Measurements from ENCODE around the gene LRRC8D. TPM values are rescaled to one million over a fixed set of nuclear protein-coding genes. Genes with fewer than 3 reads are reported as not detected.

Gene LRRC8D
- total RNA-seq, 1 donor from 2014 or later = 45.0 TPM

DNA sequence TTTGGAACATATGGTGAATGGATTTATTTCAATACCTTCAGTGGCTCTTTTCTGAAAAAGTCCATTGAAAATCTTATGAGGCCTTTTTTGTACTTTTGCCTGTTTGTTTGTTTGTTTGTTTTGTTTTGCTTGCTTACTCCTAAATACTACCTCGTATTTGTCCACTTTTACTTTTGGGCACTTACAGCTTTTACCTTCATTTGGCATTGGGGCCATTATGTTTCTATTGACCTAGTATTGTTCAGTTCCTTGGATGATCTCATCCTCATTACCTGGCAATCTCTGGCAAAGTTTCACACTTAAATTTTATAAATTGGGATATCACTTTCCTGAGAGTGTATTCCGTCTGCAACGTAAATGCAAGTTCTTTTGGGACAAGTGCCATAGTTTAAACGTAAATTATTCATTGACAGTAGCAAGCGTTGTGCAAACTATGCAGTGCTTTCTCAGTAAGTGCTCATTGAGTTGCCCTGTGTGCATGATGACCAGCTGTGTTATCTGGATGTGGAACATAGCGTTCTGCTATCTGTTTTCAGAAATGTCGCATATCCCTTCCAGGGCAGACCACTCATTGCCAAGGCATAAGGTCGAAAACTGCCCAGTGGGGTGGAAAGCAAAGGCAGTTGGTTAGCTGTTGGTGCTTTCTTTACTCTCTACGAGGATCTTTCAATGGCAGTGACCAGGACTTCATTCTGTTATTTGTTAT, 51.1 kb downstream of the LRRC8D start:
- H3K27ac Mint-ChIP-seq = no peak overlapping the region
- intact Hi-C loops (cut with micrococcal nuclease) = no loop called here
- no peaks in the 10 kb centered on the region for H3K9me3 Mint-ChIP-seq
- no peaks in the 10 kb centered on the region for H3K27me3 Mint-ChIP-seq (ENCODE audit: insufficient read depth)
- no peak overlapping the region for H3K4me3 Mint-ChIP-seq
- peaks cover 46% of the 10 kb centered on the region for H3K4me1 Mint-ChIP-seq (ENCODE audit: low read depth)
- peaks cover 37% of the 10 kb centered on the region for H3K36me3 Mint-ChIP-seq (ENCODE audit: low read depth)
- DNase-seq (ENCODE audit: low spot score) = no peak

- peaks cover 32% of the 10 kb centered on the region for H3K36me3 Mint-ChIP-seq (ENCODE audit: low read depth)
- no peak overlapping the region for H3K4me3 Mint-ChIP-seq
- no peaks in the 10 kb centered on the region for H3K9me3 Mint-ChIP-seq
- no peak for DNase-seq (ENCODE audit: low spot score)
- H3K27me3 Mint-ChIP-seq (ENCODE audit: insufficient read depth) = no peaks in the 10 kb centered on the region
- intact Hi-C loops (cut with micrococcal nuclease) = no loop called here
- peaks cover 40% of the 10 kb centered on the region for H3K4me1 Mint-ChIP-seq (ENCODE audit: low read depth)
- no peak overlapping the region for H3K27ac Mint-ChIP-seq
Observed at GRCh38 chr1:89872567-89872966, 51.7 kb downstream of the LRRC8D start.

- DNase-seq (ENCODE audit: low spot score) = no peak
- peaks cover 34% of the 10 kb centered on the region for H3K4me1 Mint-ChIP-seq (ENCODE audit: low read depth)
- intact Hi-C loops (cut with micrococcal nuclease) = no loop called here
- H3K9me3 Mint-ChIP-seq = no peaks in the 10 kb centered on the region
- peaks cover 30% of the 10 kb centered on the region for H3K36me3 Mint-ChIP-seq (ENCODE audit: low read depth)
- no peak overlapping the region for H3K4me3 Mint-ChIP-seq
- no peak overlapping the region for H3K27ac Mint-ChIP-seq
- no peaks in the 10 kb centered on the region for H3K27me3 Mint-ChIP-seq (ENCODE audit: insufficient read depth)
Observed at GRCh38 chr1:89873288-89873687, 52.5 kb downstream of the LRRC8D start.

GRCh38 chr1:89873770-89874169, 52.9 kb downstream of the LRRC8D start:
- Mint-ChIP-seq H3K4me1 (ENCODE audit: low read depth) (peaks cover 35% of the 10 kb centered on the region), H3K9me3 (no peaks in the 10 kb centered on the region), H3K4me3 (no peak overlapping the region), H3K27ac (no peak overlapping the region), H3K36me3 (ENCODE audit: low read depth) (peaks cover 28% of the 10 kb centered on the region), H3K27me3 (ENCODE audit: insufficient read depth) (no peaks in the 10 kb centered on the region)
- DNase-seq (ENCODE audit: low spot score) = no peak
- intact Hi-C loops (cut with micrococcal nuclease) = no loop called here

DNA sequence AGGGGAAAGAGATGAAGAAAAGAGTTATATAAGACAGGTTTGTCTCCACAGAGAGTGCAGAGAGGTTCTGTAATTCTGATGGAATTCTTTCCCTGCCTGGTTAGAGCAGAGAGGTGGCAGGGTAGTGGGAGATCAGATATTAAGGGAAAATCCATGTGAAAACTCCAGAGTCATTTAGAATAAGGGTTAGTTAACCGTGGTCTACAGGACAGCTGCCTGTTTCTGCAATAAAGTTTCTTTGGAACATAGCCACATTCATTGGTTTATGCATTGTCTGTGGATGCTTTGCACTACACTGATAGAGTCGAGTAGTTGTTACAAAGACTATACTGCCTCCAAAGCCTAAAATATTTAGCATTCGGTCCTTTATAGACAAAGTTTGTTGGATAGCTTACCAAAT, 55.6 kb downstream of the LRRC8D start:
- Mint-ChIP-seq H3K36me3 (ENCODE audit: low read depth) (peaks cover 39% of the 10 kb centered on the region), H3K27ac (no peak overlapping the region), H3K9me3 (peaks cover 17% of the 10 kb centered on the region), H3K4me3 (no peak overlapping the region), H3K4me1 (ENCODE audit: low read depth) (peaks cover 28% of the 10 kb centered on the region), H3K27me3 (ENCODE audit: insufficient read depth) (no peaks in the 10 kb centered on the region)
- intact Hi-C loops (cut with micrococcal nuclease) = no loop called here
- DNase-seq (ENCODE audit: low spot score) = no peak

GRCh38 chr1:89877756-89878155, 56.9 kb downstream of the LRRC8D start:
- DNase-seq (ENCODE audit: low spot score) = no peak
- Mint-ChIP-seq H3K9me3 (peaks cover 30% of the 10 kb centered on the region), H3K27ac (no peak overlapping the region), H3K4me3 (no peak overlapping the region), H3K36me3 (ENCODE audit: low read depth) (peaks cover 45% of the 10 kb centered on the region), H3K27me3 (ENCODE audit: insufficient read depth) (no peaks in the 10 kb centered on the region), H3K4me1 (ENCODE audit: low read depth) (peaks cover 29% of the 10 kb centered on the region)
- intact Hi-C loops (cut with micrococcal nuclease) = no loop called here

- Mint-ChIP-seq H3K27ac (no peak overlapping the region), H3K9me3 (peaks cover 31% of the 10 kb centered on the region), H3K4me1 (ENCODE audit: low read depth) (peaks cover 29% of the 10 kb centered on the region), H3K27me3 (ENCODE audit: insufficient read depth) (no peaks in the 10 kb centered on the region), H3K36me3 (ENCODE audit: low read depth) (peaks cover 50% of the 10 kb centered on the region), H3K4me3 (no peak overlapping the region)
- intact Hi-C loops (cut with micrococcal nuclease) = no loop called here
- no peak for DNase-seq (ENCODE audit: low spot score)
Observed at GRCh38 chr1:89878256-89878655, 57.4 kb downstream of the LRRC8D start.

DNA sequence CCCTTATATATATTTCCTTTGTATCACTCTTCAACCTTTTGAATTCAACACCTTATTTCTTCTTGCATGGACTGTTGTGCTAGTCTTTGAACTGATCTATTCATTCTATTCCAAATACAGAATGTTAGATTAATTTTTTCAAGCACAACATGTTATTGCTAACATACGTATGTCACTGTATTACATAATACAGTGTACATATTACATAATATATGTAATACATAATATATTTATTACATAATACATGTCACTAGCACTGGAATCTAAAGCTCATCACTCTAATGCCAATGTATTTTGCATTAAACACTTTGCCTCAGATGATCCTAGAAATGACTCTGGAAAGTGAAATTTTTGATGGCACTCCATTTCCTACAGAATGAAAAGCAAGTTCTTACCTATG, 59.8 kb downstream of the LRRC8D start:
- Mint-ChIP-seq H3K4me1 (ENCODE audit: low read depth) (peaks cover 31% of the 10 kb centered on the region), H3K4me3 (no peak overlapping the region), H3K27me3 (ENCODE audit: insufficient read depth) (no peaks in the 10 kb centered on the region), H3K36me3 (ENCODE audit: low read depth) (peaks cover 52% of the 10 kb centered on the region), H3K9me3 (peaks cover 31% of the 10 kb centered on the region), H3K27ac (no peak overlapping the region)
- intact Hi-C loops (cut with micrococcal nuclease) = loop anchor here (2.0 kb wide), 1 partner anchor 14 kb away; no protein-coding TSS in a partner anchor
- DNase-seq (ENCODE audit: low spot score) = no peak

- intact Hi-C loops (cut with micrococcal nuclease) = loop anchor here (2.0 kb wide), 1 partner anchor 15 kb away; no protein-coding TSS in a partner anchor
- no peak overlapping the region for H3K27ac Mint-ChIP-seq
Observed at GRCh38 chr1:89881415-89882058, 60.7 kb downstream of the LRRC8D start.

GRCh38 chr1:89882348-89883029, 61.7 kb downstream of the LRRC8D start:
- peaks cover 31% of the 10 kb centered on the region for H3K9me3 Mint-ChIP-seq
- peaks cover 52% of the 10 kb centered on the region for H3K36me3 Mint-ChIP-seq (ENCODE audit: low read depth)
- intact Hi-C loops (cut with micrococcal nuclease) = no loop called here
- no peak for DNase-seq (ENCODE audit: low spot score)
- no peak overlapping the region for H3K27ac Mint-ChIP-seq
- peaks cover 24% of the 10 kb centered on the region for H3K4me1 Mint-ChIP-seq (ENCODE audit: low read depth)
- H3K4me3 Mint-ChIP-seq = no peak overlapping the region
- H3K27me3 Mint-ChIP-seq (ENCODE audit: insufficient read depth) = no peaks in the 10 kb centered on the region

More at GRCh38 chr1:89881415-89882058, 60.7 kb downstream of the LRRC8D start:
- H3K9me3 Mint-ChIP-seq = peaks cover 31% of the 10 kb centered on the region
- H3K4me3 Mint-ChIP-seq = no peak overlapping the region
- peaks cover 25% of the 10 kb centered on the region for H3K4me1 Mint-ChIP-seq (ENCODE audit: low read depth)
- no peaks in the 10 kb centered on the region for H3K27me3 Mint-ChIP-seq (ENCODE audit: insufficient read depth)
- no peak for DNase-seq (ENCODE audit: low spot score)
- peaks cover 51% of the 10 kb centered on the region for H3K36me3 Mint-ChIP-seq (ENCODE audit: low read depth)

- no peak overlapping the region for H3K27ac Mint-ChIP-seq
- H3K4me1 Mint-ChIP-seq (ENCODE audit: low read depth) = peaks cover 24% of the 10 kb centered on the region
- no peak for DNase-seq (ENCODE audit: low spot score)
- H3K27me3 Mint-ChIP-seq (ENCODE audit: insufficient read depth) = no peaks in the 10 kb centered on the region
- H3K9me3 Mint-ChIP-seq = peaks cover 31% of the 10 kb centered on the region
- H3K4me3 Mint-ChIP-seq = no peak overlapping the region
- peaks cover 51% of the 10 kb centered on the region for H3K36me3 Mint-ChIP-seq (ENCODE audit: low read depth)
- intact Hi-C loops (cut with micrococcal nuclease) = no loop called here
Observed at GRCh38 chr1:89883030-89883379, 62.2 kb downstream of the LRRC8D start.

GRCh38 chr1:89884718-89885596, 64.1 kb downstream of the LRRC8D start:
- Mint-ChIP-seq H3K9me3 (peaks cover 25% of the 10 kb centered on the region), H3K27ac (no peak overlapping the region), H3K4me1 (ENCODE audit: low read depth) (peaks cover 17% of the 10 kb centered on the region), H3K27me3 (ENCODE audit: insufficient read depth) (no peaks in the 10 kb centered on the region), H3K36me3 (ENCODE audit: low read depth) (peaks cover 40% of the 10 kb centered on the region), H3K4me3 (no peak overlapping the region)
- intact Hi-C loops (cut with micrococcal nuclease) = loop anchor here (5.0 kb wide), 1 partner anchor 37 kb away; no protein-coding TSS in a partner anchor
- no peak for DNase-seq (ENCODE audit: low spot score)
